ENCODE measurements around the gene HNRNPD. TPM values are rescaled to one million over a fixed set of nuclear protein-coding genes. Genes with fewer than 3 reads are reported as not detected.

Gene HNRNPD
- total RNA-seq, 1 experiment from 2014 or later: 580 TPM

- TF ChIP-seq EMX1 (CRISPR knock-in tag; IDR thresholded peaks at IDR 0.05): no peak
- no peak for TF ChIP-seq SOX15 (CRISPR knock-in tag; IDR thresholded peaks at IDR 0.05)
- TF ChIP-seq ESRRA (CRISPR knock-in tag; IDR thresholded peaks at IDR 0.05; ENCODE audit: borderline replicate concordance): no peak
- TF ChIP-seq GABPB1 (CRISPR knock-in tag; IDR thresholded peaks at IDR 0.05): no peak
- no peak for TF ChIP-seq ZNF121 (CRISPR knock-in tag; IDR thresholded peaks at IDR 0.05)
- no peak for TF ChIP-seq JAZF1 (CRISPR knock-in tag; IDR thresholded peaks at IDR 0.05)
- no peak for TF ChIP-seq ZNF219 (CRISPR knock-in tag; IDR thresholded peaks at IDR 0.05; ENCODE audit: borderline replicate concordance)
- TF ChIP-seq E2F1 (CRISPR knock-in tag; IDR thresholded peaks at IDR 0.05): no peak
- TF ChIP-seq FOXJ3 (CRISPR knock-in tag; IDR thresholded peaks at IDR 0.05; ENCODE audit: borderline replicate concordance): no peak
- no peak for TF ChIP-seq USF1 (CRISPR knock-in tag; IDR thresholded peaks at IDR 0.05)
These were observed 9.0 kb upstream of the HNRNPD start (continued) for GRCh38 chr4:82382751-82383150.

- TF ChIP-seq ZNF121 (CRISPR knock-in tag; IDR thresholded peaks at IDR 0.05): no peak
- no peak for TF ChIP-seq KAT7 (CRISPR knock-in tag; IDR thresholded peaks at IDR 0.05; ENCODE audit: borderline replicate concordance)
- TF ChIP-seq NFE2L1 (CRISPR knock-in tag; IDR thresholded peaks at IDR 0.05): no peak
- TF ChIP-seq TEAD1 (CRISPR knock-in tag; IDR thresholded peaks at IDR 0.05): no peak
- no peak for TF ChIP-seq ARID4B (CRISPR knock-in tag; IDR thresholded peaks at IDR 0.05; ENCODE audit: borderline replicate concordance)
- no peak for TF ChIP-seq FOXP4 (CRISPR knock-in tag; IDR thresholded peaks at IDR 0.05)
- no peak for TF ChIP-seq TP53 (CRISPR knock-in tag; IDR thresholded peaks at IDR 0.05)
- no peak for TF ChIP-seq ZNF532 (CRISPR knock-in tag; IDR thresholded peaks at IDR 0.05; ENCODE audit: borderline replicate concordance)
- no peak for TF ChIP-seq ZNF263 (CRISPR knock-in tag; IDR thresholded peaks at IDR 0.05; ENCODE audit: low read depth)
- TF ChIP-seq SOX15 (CRISPR knock-in tag; IDR thresholded peaks at IDR 0.05): no peak
- no peak for TF ChIP-seq MXD4 (CRISPR knock-in tag; IDR thresholded peaks at IDR 0.05; ENCODE audit: borderline replicate concordance)
- no peak for TF ChIP-seq ELF4 (CRISPR knock-in tag; IDR thresholded peaks at IDR 0.05; ENCODE audit: low read depth)
- TF ChIP-seq RORB (CRISPR knock-in tag; IDR thresholded peaks at IDR 0.05): no peak
- TF ChIP-seq HMGA2 (CRISPR knock-in tag; IDR thresholded peaks at IDR 0.05): no peak
- ChIA-PET CTCF (no interaction called here), POLR2A (interaction anchor here (0.6 to 1.9 kb wide), 3 partner anchors 41 to 106 kb away, joined by 3 to 10 read pairs (median 4); no protein-coding TSS in a partner anchor)
- Mint-ChIP-seq H3K9me3 (peaks cover 26% of the 10 kb centered on the region), H3K27me3 (ENCODE audit: low read depth) (peaks cover 9% of the 10 kb centered on the region), H3K4me3 (no peak overlapping the region), H3K27ac (no peak overlapping the region), H3K36me3 (peaks cover 18% of the 10 kb centered on the region), H3K4me1 (no peaks in the 10 kb centered on the region)
- ATAC-seq (no peak), DNase-seq (ENCODE audit: low spot score) (no peak)
These were observed 8.0 kb upstream of the HNRNPD start for GRCh38 chr4:82381661-82382296.

All from WTC11 (cell line).